NCI-H2107 treated with DMSO at 0.1 percent for 48 hours (cell line): ENCODE measurements around the gene SUSD4.
"Not testable (repeated sequence)": the region's sequence is repeated elsewhere in the genome, so short reads cannot be mapped to it uniquely, and the experiment has no call there.

Experiments
- DNase-seq: peaks from one replicate; lab custom pipeline; 2025; ENCODE audit not compliant: unreplicated experiment; lab: John Stamatoyannopoulos, UW

The SUSD4 gene

DNA sequence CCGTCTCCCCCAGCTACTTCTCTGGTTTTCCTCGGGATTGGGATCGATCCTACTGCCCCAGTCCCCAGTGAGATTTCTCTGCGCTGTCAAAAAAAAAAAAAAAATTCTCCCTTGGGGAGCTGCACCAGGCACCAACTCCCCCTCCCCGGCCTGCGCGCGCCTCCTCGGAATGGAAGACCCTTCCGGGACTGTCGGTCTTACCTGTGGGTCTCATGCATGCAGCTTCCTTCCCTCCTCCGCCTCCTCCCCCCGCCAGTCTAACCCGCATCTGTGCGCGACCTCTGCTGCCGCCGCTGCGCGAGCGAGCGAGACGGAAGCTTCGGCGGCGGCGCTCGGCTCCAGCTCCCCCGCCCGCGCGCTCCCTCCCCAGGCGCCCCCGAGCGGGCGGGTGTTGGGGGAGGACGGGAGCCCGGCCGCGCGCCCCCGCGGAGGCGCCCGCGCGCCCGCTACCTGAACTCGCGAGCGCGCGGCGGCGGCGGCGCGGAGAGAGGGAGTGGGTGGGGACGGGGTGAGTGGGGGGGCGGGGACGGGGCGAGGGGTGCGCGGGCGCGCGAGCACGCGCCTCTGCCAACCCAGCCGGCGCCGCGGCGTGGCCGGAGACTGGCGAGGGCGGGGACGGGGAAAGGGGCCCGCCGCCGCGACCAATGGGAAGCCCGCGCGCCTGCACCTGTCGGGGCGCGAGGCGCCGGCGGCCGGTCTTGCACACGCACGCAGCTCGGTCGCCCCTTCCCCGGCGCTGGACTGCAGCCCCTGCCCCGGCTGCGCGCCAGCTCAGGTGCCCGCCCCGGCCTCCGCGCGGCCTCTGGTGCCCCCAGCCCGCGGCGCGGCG lies at the start of gene SUSD4:
Gene SUSD4, minus strand, starts transcription at position 321 of the 829 bp plus-strand sequence. CDS start 751 bp downstream, outside the sequence.
- no peak for DNase-seq

- DNase-seq = no peak
Measured at GRCh38 chr1:223413216-223413615, 49.2 kb upstream of the SUSD4 start.

DNA sequence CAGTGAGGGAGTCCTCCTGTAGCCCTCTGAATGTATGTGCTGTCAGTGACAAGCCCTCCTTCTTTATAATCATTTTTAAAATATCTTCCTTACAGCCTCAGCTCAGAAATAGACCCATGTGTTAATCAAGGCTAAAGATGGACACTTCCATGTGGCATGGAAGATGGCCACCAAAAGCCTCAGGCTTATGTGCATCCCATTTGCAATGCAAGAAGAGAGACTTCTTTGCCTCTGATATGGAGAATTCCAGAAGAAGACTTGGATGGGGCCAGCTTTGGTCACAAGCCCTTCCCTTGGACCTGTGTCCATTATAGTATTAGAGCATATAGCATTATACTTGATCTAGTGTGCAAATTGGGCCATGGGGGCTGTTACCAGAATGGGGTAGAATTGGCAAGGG lies 47.7 kb upstream of the SUSD4 start:
- DNase-seq = no peak

- no peak for DNase-seq
Measured at GRCh38 chr1:223411309-223411708, 47.3 kb upstream of the SUSD4 start.

DNA sequence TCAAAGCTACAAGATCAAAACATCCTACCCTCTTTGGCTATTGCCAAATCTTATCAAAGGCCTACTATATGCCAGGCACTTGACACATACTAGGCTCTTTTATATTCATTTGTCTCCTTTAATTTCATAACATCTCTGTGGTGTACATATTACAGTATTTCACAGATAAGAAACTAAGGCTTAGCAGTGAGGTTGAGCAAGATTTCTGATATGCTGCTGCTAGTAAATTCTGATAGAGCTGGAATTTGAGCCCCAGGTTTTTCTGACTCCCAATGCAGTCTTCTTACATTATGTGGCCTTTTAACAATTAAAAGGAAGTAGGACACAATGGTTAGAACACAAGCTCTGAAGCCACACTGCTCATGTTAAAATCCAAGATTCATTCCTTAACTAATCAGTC lies 46.1 kb upstream of the SUSD4 start:
- no peak for DNase-seq

- no peak for DNase-seq
Measured at GRCh38 chr1:223405507-223405906, 41.5 kb upstream of the SUSD4 start.

GRCh38 chr1:223403184-223403815 lies 39.3 kb upstream of the SUSD4 start:
- no peak for DNase-seq

DNA sequence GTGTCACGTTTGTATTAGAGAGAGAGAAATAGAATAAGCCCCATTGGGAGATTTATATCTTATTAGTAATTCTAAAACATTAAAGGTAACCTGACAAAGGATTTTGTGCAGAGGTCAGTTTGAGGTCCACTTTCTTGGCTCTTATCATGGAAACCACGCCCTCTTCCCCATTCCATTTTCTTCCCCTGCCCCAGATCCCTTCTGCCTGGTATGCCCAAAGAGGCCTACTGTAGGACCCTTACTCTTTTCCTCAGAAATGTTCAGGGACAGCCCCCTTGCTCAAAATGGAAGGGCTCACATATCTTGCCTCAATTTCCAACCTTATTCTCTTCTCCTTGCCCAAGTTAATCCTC lies 38.8 kb upstream of the SUSD4 start:
- DNase-seq = no peak

GRCh38 chr1:223401873-223402789 lies 38.2 kb upstream of the SUSD4 start:
- no peak for DNase-seq

- DNase-seq = not testable (repeated sequence)
Measured at GRCh38 chr1:223399393-223399792, 35.4 kb upstream of the SUSD4 start.

DNA sequence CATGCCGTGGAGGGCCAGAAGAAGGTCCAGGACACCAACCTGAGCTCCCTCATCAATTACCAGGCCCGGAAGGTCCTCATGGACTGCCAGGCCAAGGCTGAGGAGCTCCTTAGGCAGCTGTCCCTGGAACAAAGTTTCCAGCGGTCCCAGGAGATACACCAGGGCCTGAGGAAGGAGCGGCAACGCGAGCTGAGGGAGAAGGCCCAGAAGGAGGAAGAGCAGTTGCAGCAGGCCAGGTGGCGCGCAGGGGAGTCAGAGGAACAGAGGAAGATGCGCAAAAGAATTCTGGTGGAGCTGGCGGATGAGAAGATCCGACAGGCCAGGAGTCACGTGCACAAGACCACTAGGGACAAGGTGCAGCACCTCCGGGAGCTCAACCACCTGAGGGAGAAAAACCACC lies 30.7 kb upstream of the SUSD4 start:
- DNase-seq = no peak

DNA sequence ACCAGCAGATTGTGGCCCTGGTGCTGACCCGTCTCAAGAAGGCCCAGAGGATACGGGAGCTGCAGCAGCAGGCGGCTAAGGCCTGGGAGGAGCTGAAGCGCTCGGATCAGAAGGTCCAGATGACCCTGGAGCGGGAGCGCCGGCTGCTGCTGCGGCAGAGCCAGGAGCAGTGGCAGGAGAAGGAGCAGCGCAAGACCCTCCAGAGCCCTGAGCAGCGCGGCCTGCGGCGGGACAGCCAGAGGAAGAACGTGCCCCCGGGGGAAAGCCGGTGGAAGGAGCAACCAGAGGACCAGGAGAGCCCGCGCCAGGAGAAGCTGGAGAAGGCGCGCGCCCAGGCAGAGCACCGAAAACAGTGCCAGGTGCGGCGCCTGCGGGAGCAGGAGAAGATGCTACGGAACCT lies 30.3 kb upstream of the SUSD4 start:
- no peak for DNase-seq

- DNase-seq = no peak
Measured at GRCh38 chr1:223393275-223394214, 29.6 kb upstream of the SUSD4 start, which contains the start of gene CCDC185. Gene CCDC185 (plus strand): TSS chr1:223393415. CDS start chr1:223393476, 61 bp downstream.

- DNase-seq = no peak
Measured at GRCh38 chr1:223390618-223391017, 26.6 kb upstream of the SUSD4 start.

DNA sequence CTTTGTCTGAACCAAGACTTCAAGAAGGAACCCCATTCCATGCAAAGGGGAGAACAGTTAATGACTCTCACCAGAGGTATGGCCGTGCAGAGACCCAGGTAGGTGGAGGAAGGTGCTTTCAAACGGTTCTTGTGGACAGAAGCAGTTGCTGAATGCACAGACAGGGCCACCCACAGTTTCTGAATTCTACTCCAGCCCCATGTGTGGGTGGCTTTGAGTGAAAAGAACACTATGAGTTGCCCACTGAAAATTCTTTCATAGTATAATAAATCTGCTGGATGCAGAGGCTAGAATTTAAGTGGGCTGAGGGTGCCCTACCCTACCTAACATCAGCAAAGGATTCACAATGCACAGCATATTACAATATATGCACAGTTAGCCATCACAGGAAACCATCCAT lies 22.0 kb upstream of the SUSD4 start:
- DNase-seq = no peak

DNA sequence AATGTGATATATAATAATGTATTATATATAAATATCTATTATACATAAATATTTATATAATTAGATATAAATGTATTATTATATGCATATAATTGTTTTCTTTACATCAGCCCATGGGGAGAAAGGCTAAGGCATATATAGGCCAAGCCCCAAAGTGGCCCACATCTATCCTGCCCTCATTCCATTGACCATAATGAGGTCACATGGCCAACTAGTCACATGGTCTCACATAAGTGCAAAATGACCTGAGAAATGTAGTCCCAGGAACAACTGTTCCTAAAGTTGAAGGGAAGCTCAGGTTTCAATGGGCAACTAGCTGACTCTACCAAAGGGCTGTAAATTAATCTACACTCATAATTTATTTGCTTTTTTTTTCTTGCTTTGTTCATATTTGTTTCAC lies 14.8 kb upstream of the SUSD4 start:
- no peak for DNase-seq

DNA sequence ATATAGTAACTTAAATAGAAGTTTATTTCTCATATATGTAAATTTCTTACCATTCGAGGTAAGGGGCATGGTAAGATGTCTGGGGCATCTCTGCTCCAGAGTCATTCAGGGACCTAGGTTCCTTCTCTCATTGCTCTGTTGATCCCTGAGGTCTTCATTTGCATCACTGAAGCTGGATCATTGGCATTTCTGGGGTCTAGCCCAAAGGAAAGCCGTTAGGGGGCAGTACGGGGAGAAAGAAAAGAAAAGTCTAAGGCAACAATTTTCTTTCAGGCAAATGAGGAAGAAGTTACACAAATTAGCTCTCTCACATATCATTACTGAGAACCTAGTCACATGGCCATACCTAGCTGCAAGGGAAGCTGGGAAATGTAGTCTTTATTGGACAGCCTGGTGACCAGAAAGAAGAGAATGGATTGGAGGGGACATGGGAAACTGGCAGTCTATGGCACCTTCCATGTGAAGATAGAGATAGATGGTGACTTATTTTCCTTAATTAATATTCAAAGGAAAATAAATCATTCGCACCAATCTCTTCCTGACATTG lies 10.2 kb upstream of the SUSD4 start:
- DNase-seq = no peak

DNA sequence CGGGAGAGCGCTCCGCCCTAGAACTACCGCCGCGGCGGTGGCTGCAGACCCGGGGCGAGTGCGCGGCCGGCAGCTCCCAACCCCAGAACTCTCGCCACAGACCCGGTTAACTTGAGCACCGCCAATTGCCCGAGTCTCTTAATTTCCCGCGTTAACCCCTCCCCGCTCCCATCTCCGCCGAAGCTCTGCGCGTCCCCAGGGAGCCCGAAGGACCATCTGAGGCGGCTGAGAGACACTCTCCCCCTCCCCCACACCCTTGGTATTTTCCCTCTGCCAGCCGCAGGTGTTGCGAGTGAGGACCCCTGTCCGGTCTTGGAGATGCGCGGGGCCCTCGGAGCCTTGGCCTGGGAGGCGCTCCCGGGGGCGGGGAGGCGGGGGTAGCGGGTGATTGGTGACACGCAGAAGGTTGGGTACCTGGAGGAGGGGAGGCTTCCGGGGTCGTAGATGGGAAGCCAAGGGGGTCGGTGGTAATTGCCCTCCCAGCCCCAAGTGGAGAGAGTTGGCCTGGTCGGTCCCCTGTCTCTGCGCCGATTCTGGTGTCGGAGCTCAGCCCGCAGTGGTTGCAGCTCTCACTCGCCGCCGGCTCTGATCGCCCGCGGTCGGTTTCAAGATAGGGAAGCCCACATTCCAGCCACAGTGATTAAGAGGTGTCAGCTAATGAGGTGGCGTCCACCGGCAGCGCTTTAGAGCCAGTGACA lies 858 bp upstream of the SUSD4 start:
- DNase-seq = no peak

- DNase-seq = no peak
Measured at GRCh38 chr1:223363057-223363855, 720 bp downstream of the SUSD4 start.
